ENCODE measurements around the gene CLDN16. TPM values are rescaled to one million over a fixed set of nuclear protein-coding genes. Genes with fewer than 3 reads are reported as not detected.

Gene CLDN16
- total and polyA plus RNA-seq, 2 of the 4 experiments (the other 2 are of a cell fraction): under 0.01 to 0.09 TPM

DNA sequence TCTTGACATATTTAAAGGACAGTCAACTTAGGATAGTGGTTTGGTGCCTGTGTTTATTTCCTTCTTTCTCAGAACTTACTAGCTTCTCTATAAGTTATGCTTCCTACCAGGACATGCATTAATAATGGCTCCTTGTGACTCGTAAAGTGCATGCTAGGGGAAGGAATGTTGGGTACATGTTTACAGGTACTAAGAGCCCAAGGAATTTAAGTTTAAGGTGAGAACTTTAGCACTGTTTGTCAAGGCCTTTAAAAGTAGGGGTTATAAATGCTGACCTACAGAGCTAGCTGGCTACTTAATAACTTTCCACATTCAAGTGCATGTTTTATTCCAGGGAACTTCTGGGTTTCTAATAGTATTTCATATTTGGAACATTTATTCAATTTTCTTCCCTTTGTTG is 61.8 kb downstream of the CLDN16 start, which contains the start of gene TMEM207:
Gene TMEM207 (minus strand): TSS at position 101 of the 400 bp plus-strand sequence. CDS start 92 bp downstream, at position 9.
- H3K4me1 ChIP-seq (ENCODE audit: control insufficient read depth, insufficient read depth, low read length): no peaks in the 10 kb centered on the region
- H3K9ac ChIP-seq (ENCODE audit: low read depth, low read length): no peak within 1 kb of the TSS
- dilution Hi-C loops (cut with HindIII; ENCODE audit: low sequenced_read_pairs, unreplicated experiment) (no loop called here), in situ Hi-C loops (cut with MboI; ENCODE audit: low sequenced_read_pairs) (no loop called here), intact Hi-C loops (cut with micrococcal nuclease) (no loop called here)
- H2BK5ac ChIP-seq (ENCODE audit: low read depth, low read length, poor library complexity, severe bottlenecking): no peak within 1 kb of the TSS
- H2AK5ac ChIP-seq (ENCODE audit: low read depth, low read length): no peak within 1 kb of the TSS
- no peaks in the 10 kb centered on the region for H4K20me1 ChIP-seq (ENCODE audit: insufficient read depth, low read length)
- CTCF ChIA-PET: no interaction called here
- no peaks in the 10 kb centered on the region; the same call in 1 of the 2 replicates for H3K27me3 ChIP-seq (ENCODE audit: control insufficient read depth, insufficient read depth, low read length)
- H3K18ac ChIP-seq (ENCODE audit: low read depth, low read length): no peak within 1 kb of the TSS
- H3K23ac ChIP-seq (ENCODE audit: low read depth, low read length): no peak within 1 kb of the TSS
- no peak within 1 kb of the TSS for H2BK120ac ChIP-seq (ENCODE audit: low read depth, low read length)
- H2BK15ac ChIP-seq (ENCODE audit: low read depth, low read length): no peak within 1 kb of the TSS
- no peak within 1 kb of the TSS for H3K56ac ChIP-seq (ENCODE audit: extremely low read depth, insufficient read depth, low read length)
- no peaks in the 10 kb centered on the region for H3K79me1 ChIP-seq (ENCODE audit: low read depth in 1 of 2, low read length in 2 of 2)
- no peaks in the 10 kb centered on the region for H3K36me3 ChIP-seq (ENCODE audit: control insufficient read depth, insufficient read depth, low read length)
- no peak within 1 kb of the TSS for H3K27ac ChIP-seq (ENCODE audit: insufficient read depth, low read length)
- no peaks in the 10 kb centered on the region for H3K9me3 ChIP-seq (ENCODE audit: control insufficient read depth, insufficient read depth, low read length)
- no peak within 1 kb of the TSS for H3K14ac ChIP-seq (replicated peaks; ENCODE audit: low read depth, low read length)
- H4K5ac ChIP-seq (ENCODE audit: low read depth, low read length): no peak within 1 kb of the TSS
- H3K4ac ChIP-seq (ENCODE audit: low read depth, low read length): no peak within 1 kb of the TSS
- no peak within 1 kb of the TSS for H4K8ac ChIP-seq (ENCODE audit: low read depth in 2 of 2, low read length in 2 of 2)
- no peak within 1 kb of the TSS for H2AK9ac ChIP-seq (replicated peaks; ENCODE audit: low read depth, low read length, poor library complexity)
- DNase-seq (no peak), ATAC-seq (ENCODE audit: low read depth) (no peak)
- POLR2A ChIA-PET (ENCODE audit: unreplicated experiment): no interaction called here
- WGBS, 2 experiments (ENCODE audit: extremely low coverage in 2 of 2, insufficient read length in 1 of 2): no CpG with 5 or more reads among the region's 1 CpG
- TF ChIP-seq RCOR1 (IDR thresholded peaks at IDR 0.05; ENCODE audit: insufficient replicate concordance, low read length) (no peak), MAFK (IDR thresholded peaks at IDR 0.05; ENCODE audit: low read depth, low read length) (no peak), BHLHE40 (IDR thresholded peaks at IDR 0.05; ENCODE audit: low read depth, low read length) (no peak)
- no peaks in the 10 kb centered on the region for H3K9me1 ChIP-seq (ENCODE audit: insufficient read depth, low read length)
- H4K91ac ChIP-seq (ENCODE audit: insufficient read depth, low read depth, low read length): no peak within 1 kb of the TSS
- no peak within 1 kb of the TSS for H3K4me2 ChIP-seq (ENCODE audit: low read depth, low read length)
- H2AFZ ChIP-seq (replicated peaks; ENCODE audit: low read length, poor library complexity): no peak within 1 kb of the TSS
- no peak within 1 kb of the TSS for H3K4me3 ChIP-seq (ENCODE audit: insufficient read depth, low read depth, low read length)
- H2BK20ac ChIP-seq (ENCODE audit: low read depth, low read length): no peak within 1 kb of the TSS
- BruUV-seq (replicated peaks): no TSS peak
